Breast epithelium (tissue), 3 donors: Measurements from ENCODE around the gene OR2F1.

Source experiments
- POLR2A ChIP-seq: fragments of 450-650 bp; IDR thresholded peaks from one replicate; pipeline ENCODE4 v1.6.1; 2016; ENCODE audit warnings: antibody characterized with exemption, mild to moderate bottlenecking, moderate library complexity
- POLR2AphosphoS5 ChIP-seq, 3 donors: sonication (generic); formaldehyde crosslinking; IDR thresholded peaks; one replicate each; pipeline ENCODE4 v1.6.1; 2017; ENCODE audit warnings: antibody characterized with exemption in 3 of 3

GRCh38 chr7:143992670-143993069, 38.0 kb downstream of the OR2F1 start:
- no peak for TF ChIP-seq POLR2AphosphoS5 (IDR thresholded peaks at IDR 0.05)
- TF ChIP-seq POLR2A = no peak
